HepG2 (cell line): Measurements from ENCODE around the gene DNAJC21.

Experiments used
- POLR2A ChIP-seq, 2 experiments: IDR thresholded peaks; 2 replicates each; pipeline ENCODE4 v1.6.1; 2011; ENCODE audit warnings: low read depth in 2 of 2, low read length in 2 of 2, mild to moderate bottlenecking in 1 of 2, moderate library complexity in 1 of 2; ENCODE audit not compliant: insufficient read depth in 1 of 2
- SRF ChIP-seq: IDR thresholded peaks from 2 replicates; pipeline ENCODE4 v1.6.1; 2011; ENCODE audit warnings: mild to moderate bottlenecking, low read depth, low read length, moderate library complexity
- STAG1 ChIP-seq: sonication (generic); formaldehyde crosslinking; IDR thresholded peaks from 2 replicates; pipeline ENCODE4 v1.4.0; 2020; ENCODE audit warnings: missing genetic modification reagents
- THYN1 ChIP-seq: sonication (generic); formaldehyde crosslinking; IDR thresholded peaks from 2 replicates; pipeline ENCODE4 v1.8.1; 2023; ENCODE audit warnings: low read depth, mild to moderate bottlenecking, moderate library complexity, missing genetic modification reagents, borderline replicate concordance

DNA sequence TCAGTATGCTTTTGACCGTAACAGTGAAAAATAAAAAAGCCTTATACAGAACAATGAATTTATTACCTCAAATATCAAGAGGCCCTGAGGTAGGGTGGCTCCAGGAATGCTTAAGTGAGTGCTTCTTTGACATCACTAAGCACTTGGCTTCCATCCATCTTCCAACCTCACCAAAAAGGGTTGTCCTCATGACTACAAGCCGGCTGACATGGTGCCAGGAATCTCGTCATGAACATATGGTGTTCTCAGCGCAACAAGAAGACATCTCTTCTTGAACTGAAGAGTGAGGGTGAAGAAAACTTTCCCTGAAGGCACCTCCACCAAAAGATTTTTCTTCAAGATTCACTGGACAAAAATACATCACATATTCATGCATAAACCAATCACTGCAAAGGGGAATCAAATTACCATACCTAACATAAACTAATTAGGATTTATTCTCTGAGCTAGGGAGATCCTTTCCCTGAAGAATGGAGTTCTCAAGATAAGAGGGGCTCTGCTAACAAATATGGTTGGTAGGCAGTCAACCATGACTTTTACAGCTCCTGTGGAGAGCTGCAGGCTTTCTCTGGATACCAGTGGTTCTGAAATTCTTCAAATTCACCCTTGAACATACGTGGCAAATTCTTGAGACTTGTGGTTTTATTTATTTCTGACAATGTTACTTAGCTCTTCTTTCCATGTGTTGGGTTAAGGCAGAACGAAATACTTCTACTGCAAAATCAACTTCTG lies 68.9 kb downstream of the DNAJC21 start:
- no peak for TF ChIP-seq THYN1
- TF ChIP-seq POLR2A (IDR thresholded peaks at IDR 0.05; ENCODE audit: insufficient read depth in 1 of 2, low read depth in 2 of 2, low read length in 2 of 2) = no peak
- no peak for TF ChIP-seq SRF
- TF ChIP-seq STAG1 (CRISPR knock-in tag) = no peak
